K562 (cell line): Measurements from ENCODE around the gene MX1. TPM values are rescaled to one million over a fixed set of nuclear protein-coding genes. Genes with fewer than 3 reads are reported as not detected.

ENCODE experiments used
- ATAC-seq: fragments of 200-7000 bp; cut with Tn5 transposase; 3 replicates; pipeline ENCODE4 v1.9.1; 2020; ENCODE audit warnings: moderate library complexity
- Bru-seq: library from RNA; stranded (reverse); fragments of 400-500 nt; gene quantifications from one replicate; lab custom pipeline; 2021; lab: Mats Ljungman, UMichigan
- BruChase-seq, 2 experiments: library from RNA; stranded (reverse); fragments of 400-500 nt; gene quantifications; one replicate each; lab custom pipeline; 2021; lab: Mats Ljungman, UMichigan
- BruUV-seq: library from RNA; stranded (reverse); fragments of 400-500 nt; replicated peaks from 2 replicates; lab custom pipeline; 2021; lab: Mats Ljungman, UMichigan
- CTCF ChIA-PET: fragments of 300-600 bp; formaldehyde crosslinking; extraction: SDS; loops from one replicate; lab custom pipeline; 2021; ENCODE audit warnings: low intra/inter-chr PET ratio; lab: Yijun Ruan, JAX
- POLR2A ChIA-PET: fragments of 300-600, 350-650 bp; sonication (Branson Sonifier 250); formaldehyde crosslinking; extraction: SDS; loops from one replicate; lab custom pipeline; 2021; ENCODE audit warnings: antibody characterized with exemption, inconsistent platforms; lab: Yijun Ruan, JAX
- DNase-seq, 4 experiments: peaks; one replicate each; pipeline versions ENCODE4 v3.0.0 to v3.0.0-alpha.2; 2011 to 2018; ENCODE audit warnings: low spot score in 3 of 4, mixed read lengths in 3 of 4; ENCODE audit errors: extremely low read depth in 1 of 4
- FAIRE-seq: peaks from 2 replicates; lab custom pipeline; 2011; peaks lifted over from hg19 to GRCh38; lab: Jason Lieb, UNC
- H2AFZ ChIP-seq: 2 replicates; pipeline ENCODE4 v1.6.0; 2011; ENCODE audit warnings: low read depth, low read length, control low read depth, inconsistent platforms
- H3K27ac ChIP-seq: fragments of 200-600 bp; 3 replicates; pipeline ENCODE4 v1.8.0; 2011; ENCODE audit warnings: low read depth, mild to moderate bottlenecking, control low read depth, inconsistent platforms, low read length, moderate library complexity, mixed read lengths; ENCODE audit errors: extremely low read depth
- H3K27me3 ChIP-seq, 2 experiments: fragments of 300-600 bp in 1 of 2; 2 replicates in 1 of 2; 3 replicates in 1 of 2; pipeline versions ENCODE4 v1.6.0 to v1.8.0; 2011; ENCODE audit warnings: inconsistent platforms in 2 of 2, low read length in 2 of 2, mild to moderate bottlenecking in 1 of 2, mixed read lengths in 1 of 2, moderate library complexity in 1 of 2; ENCODE audit not compliant: control insufficient read depth in 2 of 2, insufficient read depth in 2 of 2
- H3K36me3 ChIP-seq: fragments of 300-600 bp; 3 replicates; pipeline ENCODE4 v1.8.0; 2011; ENCODE audit warnings: mild to moderate bottlenecking, low read length, inconsistent platforms; ENCODE audit not compliant: control insufficient read depth, insufficient read depth
- H3K4me1 ChIP-seq, 2 experiments: fragments of 200-600 bp in 1 of 2; replicated peaks in 1 of 2; 2 replicates in 1 of 2; 3 replicates in 1 of 2; pipeline versions ENCODE4 v1.5.1 to v1.8.0; 2011; ENCODE audit warnings: inconsistent platforms in 2 of 2, low read length in 2 of 2, mild to moderate bottlenecking in 1 of 2, mixed read lengths in 1 of 2, moderate library complexity in 1 of 2; ENCODE audit not compliant: control insufficient read depth in 2 of 2, insufficient read depth in 2 of 2
- H3K4me2 ChIP-seq: 2 replicates; pipeline ENCODE4 v1.6.1; 2011; ENCODE audit warnings: low read length, control low read depth, inconsistent platforms, mixed read lengths; ENCODE audit not compliant: insufficient read depth
- H3K4me3 ChIP-seq: fragments of 200-600 bp; sonication (generic), shearing (Covaris generic); 2 replicates; pipeline ENCODE4 v1.5.1; 2016; ENCODE audit warnings: control low read depth, inconsistent platforms
- H3K79me2 ChIP-seq: fragments of 200-600 bp; 3 replicates; pipeline ENCODE4 v1.8.0; 2011; ENCODE audit warnings: low read length, inconsistent platforms; ENCODE audit not compliant: control insufficient read depth, insufficient read depth
- H3K9ac ChIP-seq, 2 experiments: 2 replicates each; pipeline versions ENCODE4 v1.6.0 to v1.6.1; 2011; ENCODE audit warnings: low read depth in 2 of 2, low read length in 2 of 2, control low read depth in 1 of 2, inconsistent platforms in 1 of 2, mild to moderate bottlenecking in 1 of 2, mixed read lengths in 1 of 2; ENCODE audit not compliant: insufficient read depth in 1 of 2
- H3K9me1 ChIP-seq: one replicate; pipeline ENCODE4 v1.6.0; 2011; ENCODE audit warnings: inconsistent platforms, mild to moderate bottlenecking, low read length, moderate library complexity; ENCODE audit not compliant: control insufficient read depth, insufficient read depth
- H3K9me3 ChIP-seq: replicated peaks from 2 replicates; pipeline ENCODE4 v1.5.1; 2011; ENCODE audit warnings: low read depth, low read length, inconsistent platforms; ENCODE audit not compliant: control insufficient read depth, insufficient read depth
- H4K20me1 ChIP-seq: replicated peaks from 2 replicates; pipeline ENCODE4 v1.6.1; 2011; ENCODE audit warnings: low read length, inconsistent platforms, mixed read lengths; ENCODE audit not compliant: control insufficient read depth, insufficient read depth
- CREM ChIP-seq: IDR thresholded peaks from 2 replicates; pipeline ENCODE4 v1.6.1; 2014; ENCODE audit warnings: antibody characterized with exemption, low read depth
- NCOA1 ChIP-seq: fragments of 450-650 bp; IDR thresholded peaks from 2 replicates; pipeline ENCODE4 v1.6.1; 2016; ENCODE audit warnings: low read depth
- NEUROD1 ChIP-seq: fragments of 150-350 bp; IDR thresholded peaks from 2 replicates; pipeline ENCODE4 v1.6.1; 2014; ENCODE audit warnings: borderline replicate concordance, low read length, low read depth; ENCODE audit not compliant: partially characterized antibody
- ZC3H11A ChIP-seq: IDR thresholded peaks from 2 replicates; pipeline ENCODE4 v1.6.1; 2012; ENCODE audit warnings: low read depth, low read length, improper control_type of control experiment
- ZNF449 ChIP-seq: fragments of 250-450 bp; sonication (Bioruptor Pico); IDR thresholded peaks from 2 replicates; pipeline ENCODE4 v1.8.0; 2022; ENCODE audit warnings: moderate library complexity, mild to moderate bottlenecking, inconsistent platforms
- WGBS: fragments of 100-300 bp; shearing (Covaris generic); methylation state at CpG from one replicate; pipeline ENCODE4 v1.1.6; 2016; ENCODE audit warnings: low coverage, mixed read lengths; ENCODE audit not compliant: insufficient coverage; ENCODE audit errors: missing lambda C conversion rate; 5-methylcytosine and 5-hydroxymethylcytosine counted together
- in situ Hi-C: fragments of 300-500 bp; cut with MboI; formaldehyde crosslinking; loops from 4 replicates; pipeline ENCODE4 v1.15.0; 2018; ENCODE audit warnings: inconsistent platforms, mixed read lengths
- intact Hi-C: fragments of 100-400 bp; cut with micrococcal nuclease; formaldehyde crosslinking; loops from 2 replicates; pipeline ENCODE4 v1.14.2; 2022
- long read RNA-seq, 3 experiments: library from polyadenylated mRNA in 2 of 3; library from RNA in 1 of 3; unstranded in 2 of 3; stranded (forward) in 1 of 3; transcript quantifications; one replicate each; pipeline ENCODE4 v2.0.0, GENCODE V29; 2019 to 2022
- polyA minus RNA-seq, 3 experiments: library from RNA; depleted of rRNA, polyadenylated mRNA; stranded (reverse); fragments of >200 nt; gene quantifications; 2 replicates each; pipeline ENCODE4 v1.2.3, GENCODE V29; 2011
- polyA plus RNA-seq, 8 experiments: library from polyadenylated mRNA; depleted of rRNA in 4 of 8; stranded (reverse) in 5 of 8; unstranded in 3 of 8; fragments of >200 nt; fragmentation: Nextera tagmentation in 2 of 8; fragmentation: Illumina TruSeq in 1 of 8; extraction: Ambion mirVana in 2 of 8; extraction: Trizol in 1 of 8; gene quantifications; 2 replicates each; pipeline versions ENCODE4 v1.2.1 to v1.2.3, GENCODE V29; 2011 to 2014; ENCODE audit warnings: inconsistent platforms in 1 of 8, missing spikeins in 1 of 8
- total RNA-seq, 7 experiments: library from RNA; depleted of rRNA in 6 of 7; stranded (reverse); fragments of >200 nt in 6 of 7; fragmentation: Illumina TruSeq in 2 of 7; extraction: Trizol in 2 of 7; gene quantifications; 2 replicates each; pipeline versions ENCODE4 v1.2.1 to v1.2.3, GENCODE V29; 2011 to 2021; ENCODE audit warnings: low replicate concordance in 1 of 7

Gene MX1
- not detected in 2 replicates for total RNA-seq (2011; cell fraction: chromatin; rRNA removed; ENCODE audit: low replicate concordance)
- total RNA-seq (2011; cell fraction: nucleolus; rRNA removed): not detected in 2 replicates
- total RNA-seq (2011; cell fraction: nucleoplasm; rRNA removed): not detected in 2 replicates
- 0.08 TPM in 1 of 2 replicates, not detected in the other for total RNA-seq (2014; rRNA removed)
- not detected in 2 replicates for total RNA-seq (2014; rRNA removed; fragmentation: Illumina TruSeq; extraction: Trizol)
- 0.07 TPM in 1 of 2 replicates, not detected in the other for total RNA-seq (2015; rRNA removed; fragmentation: Illumina TruSeq; extraction: Trizol)
- total RNA-seq (2021): 0.51 and 0.78 TPM in 2 replicates
- 0.07 TPM in 1 of 2 replicates, not detected in the other for polyA plus RNA-seq (2011; rRNA removed)
- not detected in 2 replicates for polyA plus RNA-seq (2011; cell fraction: cytosol; rRNA removed)
- 0.06 TPM in 1 of 2 replicates, not detected in the other for polyA plus RNA-seq (2011; cell fraction: nucleus; rRNA removed)
- polyA plus RNA-seq (2012): 0.22 and 0.30 TPM in 2 replicates
- 0.15 TPM in 1 of 2 replicates, not detected in the other for polyA plus RNA-seq (2014; fragmentation: Illumina TruSeq; extraction: Trizol)
- polyA plus RNA-seq (2014; fragmentation: Nextera tagmentation; extraction: Ambion mirVana): not detected
- 0.34 TPM in 1 of 2 replicates, not detected in the other for polyA plus RNA-seq (2014; rRNA removed)
- 0.14 TPM in 1 of 2 replicates, not detected in the other for polyA minus RNA-seq (2011; rRNA and poly(A)+ RNA removed)
- not detected in 2 replicates for polyA minus RNA-seq (2011; cell fraction: cytosol; rRNA and poly(A)+ RNA removed)
- not detected in 2 replicates for polyA minus RNA-seq (2011; cell fraction: nucleus; rRNA and poly(A)+ RNA removed)
- percentile 18 among the genes with signal in this experiment for Bru-seq, nascent RNA
- percentile 17 among the genes with signal in this experiment for BruChase-seq, experiment 1, labeled RNA remaining after a 2-hour chase
- percentile 15 among the genes with signal in this experiment for BruChase-seq, experiment 2, labeled RNA remaining after a 6-hour chase
- long read RNA-seq, experiment 1, partial matches to known transcripts: 0 of 1 reads
- long read RNA-seq, experiment 1, other reads (novel, unspliced or antisense): 1 of 1 reads
- long read RNA-seq, experiment 2: 0 reads
- long read RNA-seq, experiment 3: 0 reads

GRCh38 chr21:41425954-41426675, at the start of gene MX1:
MX1 (plus strand) TSS chr21:41426239; CDS start chr21:41432071, 5,832 bp downstream.
- H3K9me3 ChIP-seq: no peaks in the 10 kb centered on the region
- no TSS peak for BruUV-seq
- no peak for TF ChIP-seq CREM
- no peak for TF ChIP-seq ZC3H11A
- TF ChIP-seq NEUROD1: no peak
- TF ChIP-seq ZNF449 (CRISPR knock-in tag): no peak
- TF ChIP-seq NCOA1: no peak
- intact Hi-C loops: no loop called here
- WGBS: 9% methylated on average over 48 of the region's 65 CpGs
- no peaks in the 10 kb centered on the region for H3K79me2 ChIP-seq
- H3K9ac ChIP-seq: no peak within 1 kb of the TSS
- H3K36me3 ChIP-seq: no peaks in the 10 kb centered on the region
- in situ Hi-C loops: no loop called here
- no peaks in the 10 kb centered on the region for H3K9me1 ChIP-seq
- ChIA-PET CTCF (no interaction called here), POLR2A (no interaction called here)
- no peaks in the 10 kb centered on the region for H4K20me1 ChIP-seq
- no peak within 1 kb of the TSS for H3K27ac ChIP-seq
- peaks cover 0 to 5% of the 10 kb centered on the region in 2 experiments; a peak in 2 of 5 replicates for H3K4me1 ChIP-seq
- H3K4me3 ChIP-seq: no peak within 1 kb of the TSS
- peaks cover 22 to 51% of the 10 kb centered on the region in 2 experiments; a peak in 4 of 5 replicates for H3K27me3 ChIP-seq
- 0 out of 3 replicates have a peak, but pooled peaks have one; percentile 40 for ATAC-seq
- DNase-seq: no peak
- H3K4me2 ChIP-seq: no peak within 1 kb of the TSS
- FAIRE-seq: no peak
- H2AFZ ChIP-seq: no peak within 1 kb of the TSS
